GM18498 (cell line): Measurements from ENCODE around the gene FBXL16.

Source experiments
- ATAC-seq: cut with Tn5 transposase; IDR thresholded peaks from one replicate; pipeline ENCODE4 v1.9.1; 2021; ENCODE audit warnings: mild to moderate bottlenecking, moderate library complexity; ENCODE audit not compliant: unreplicated experiment

The FBXL16 gene

DNA sequence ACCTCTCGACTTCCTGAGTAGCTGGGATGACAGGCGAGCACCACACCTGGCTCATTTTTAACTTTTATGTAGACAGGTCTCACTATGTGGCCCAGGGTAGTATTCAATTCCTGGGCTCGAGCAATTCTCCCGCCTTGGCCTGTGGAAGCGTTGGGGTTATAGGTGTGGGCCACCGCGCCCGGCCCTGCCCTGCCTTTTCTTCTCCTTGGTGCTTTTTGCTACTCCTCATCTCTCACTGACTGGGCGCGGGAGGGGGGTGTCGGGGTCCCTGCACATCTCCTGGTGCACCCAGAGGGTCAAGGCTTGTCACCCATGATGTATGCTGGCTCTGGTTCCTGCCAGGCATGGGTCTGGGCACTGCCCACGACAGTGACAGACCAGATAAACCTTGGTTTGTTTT is 61.0 kb downstream of the FBXL16 start:
- no peak for ATAC-seq

- no peak for ATAC-seq
Observed at GRCh38 chr16:643050-643368, 62.6 kb downstream of the FBXL16 start.
